Measurements from ENCODE around the gene TCAF1.

GRCh38 chr7:143902332-143902899 is 440 bp upstream of the TCAF1 start:
- no peak for TF ChIP-seq CTCF (IDR thresholded peaks at IDR 0.05)
- TF ChIP-seq EZH2 (IDR thresholded peaks at IDR 0.05; ENCODE audit: borderline replicate concordance, insufficient read depth, low read depth, low read length, poor library complexity, severe bottlenecking): no peak
